Measurements from ENCODE around the gene HAUS3.

GRCh38 chr4:2262944-2263250 is 21.0 kb upstream of the HAUS3 start:
- TF ChIP-seq CTCF (optimal IDR thresholded peaks at IDR 0.05 in 1 of 3, IDR thresholded peaks at IDR 0.05 in 1 of 3, conservative IDR thresholded peaks at IDR 0.05 in 1 of 3; ENCODE audit: extremely low read depth in 1 of 3, insufficient read depth in 2 of 3, low read length in 3 of 3) (no peak), EZH2 (IDR thresholded peaks at IDR 0.05; ENCODE audit: low read length) (no peak)
